Activated CD4-positive, alpha-beta T cell treated with anti-CD3 and anti-CD28 coated beads, Interleukin-2, amount 50 U/mL, for 1 hour (primary cell): Measurements from ENCODE around the gene KLHDC7B.
A peak's percentile ranks its signal among the peaks of the same experiment; 100 is the strongest.

Experiments
- DNase-seq: peaks from one replicate; pipeline ENCODE4 v3.0.0-alpha.2; 2020

KLHDC7B gene

DNA sequence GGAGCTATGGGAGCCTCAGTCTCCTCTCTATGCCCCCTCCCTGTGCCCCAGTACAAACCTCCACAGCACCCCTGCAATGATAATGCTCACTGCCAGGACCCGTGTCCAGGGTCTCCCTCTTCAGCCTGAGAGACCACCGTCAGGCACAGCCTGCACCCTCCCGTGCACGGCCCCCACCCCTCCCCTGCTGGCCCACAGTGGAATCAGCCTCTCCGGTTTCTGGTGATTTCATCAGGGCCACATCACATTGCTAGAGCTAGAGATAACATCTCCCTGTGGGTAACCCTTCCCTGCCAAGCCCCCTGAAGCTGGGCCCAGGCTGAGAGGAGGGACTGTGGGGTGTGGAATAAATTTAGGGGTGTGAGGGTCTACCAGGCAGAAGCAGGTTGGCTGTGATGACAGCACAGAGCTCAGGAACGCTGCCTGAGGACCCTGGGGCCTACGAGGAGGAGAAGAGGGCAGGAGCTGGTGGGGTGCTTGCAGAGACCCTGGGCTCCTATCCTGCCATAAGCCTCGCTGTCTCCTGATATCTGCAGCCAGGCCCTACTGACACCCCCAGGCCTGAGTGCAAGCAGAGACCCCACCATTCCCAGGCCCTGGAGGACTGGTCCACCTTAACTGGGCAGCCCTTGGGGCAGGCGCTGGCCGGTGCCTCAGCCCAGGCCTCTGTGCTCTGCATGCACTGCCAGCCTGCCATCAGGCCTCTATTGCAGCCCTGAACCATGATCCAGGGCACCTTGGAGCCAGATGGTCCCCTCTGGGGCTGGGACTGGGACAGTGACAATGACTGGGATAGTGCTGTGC lies at the start of gene KLHDC7B:
TSS of gene KLHDC7B (plus strand) at position 378 of the 804 bp plus-strand sequence. CDS start at position 723, 345 bp downstream.
- DNase-seq: no peak

DNA sequence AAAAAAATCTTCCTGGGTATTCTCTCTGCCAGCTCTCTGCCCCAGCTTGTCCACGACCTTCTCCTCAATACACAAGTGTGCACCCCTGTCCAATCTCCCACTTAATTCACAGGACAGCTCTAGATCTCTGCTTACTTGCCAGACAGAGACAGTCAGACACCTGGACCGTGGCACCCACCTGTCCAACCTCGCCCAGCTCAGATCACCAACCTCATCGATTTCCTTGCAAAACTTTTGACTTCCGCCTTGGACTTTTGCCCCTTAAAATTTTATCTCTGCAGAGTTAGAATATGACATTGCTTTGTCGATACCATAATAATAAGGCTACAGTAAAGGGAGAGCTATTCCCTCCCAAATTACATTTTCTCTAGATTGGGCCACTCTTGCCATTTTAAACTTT lies 48.6 kb upstream of the KLHDC7B start:
- no peak for DNase-seq

- peak; percentile 65 for DNase-seq
Observed at GRCh38 chr22:50498322-50498890, 47.3 kb upstream of the KLHDC7B start.

GRCh38 chr22:50500452-50500851 lies 45.2 kb upstream of the KLHDC7B start:
- no peak for DNase-seq

DNA sequence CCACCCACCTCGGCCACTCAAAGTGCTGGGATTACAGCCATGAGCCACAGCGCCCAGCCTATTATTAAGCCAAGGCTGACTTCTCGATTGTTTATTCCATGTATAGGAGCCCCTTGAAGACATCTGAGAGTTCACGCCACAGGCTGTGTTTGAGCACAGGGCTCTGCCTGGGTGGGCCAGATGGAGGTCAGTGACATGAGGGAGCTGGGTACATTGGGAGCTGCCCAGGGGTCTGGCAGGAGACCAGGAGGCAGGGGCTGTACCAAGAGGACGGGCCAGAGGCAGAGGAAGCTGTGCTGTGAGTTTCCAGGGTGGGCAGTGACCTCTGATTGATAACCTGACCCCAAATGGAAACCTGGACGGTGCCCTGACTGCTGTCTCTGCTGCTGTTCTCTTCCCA lies 43.6 kb upstream of the KLHDC7B start:
- DNase-seq: no peak

- DNase-seq: no peak
Observed at GRCh38 chr22:50502628-50503474, 42.8 kb upstream of the KLHDC7B start.

GRCh38 chr22:50503475-50504145 lies 42.1 kb upstream of the KLHDC7B start:
- DNase-seq: no peak

DNA sequence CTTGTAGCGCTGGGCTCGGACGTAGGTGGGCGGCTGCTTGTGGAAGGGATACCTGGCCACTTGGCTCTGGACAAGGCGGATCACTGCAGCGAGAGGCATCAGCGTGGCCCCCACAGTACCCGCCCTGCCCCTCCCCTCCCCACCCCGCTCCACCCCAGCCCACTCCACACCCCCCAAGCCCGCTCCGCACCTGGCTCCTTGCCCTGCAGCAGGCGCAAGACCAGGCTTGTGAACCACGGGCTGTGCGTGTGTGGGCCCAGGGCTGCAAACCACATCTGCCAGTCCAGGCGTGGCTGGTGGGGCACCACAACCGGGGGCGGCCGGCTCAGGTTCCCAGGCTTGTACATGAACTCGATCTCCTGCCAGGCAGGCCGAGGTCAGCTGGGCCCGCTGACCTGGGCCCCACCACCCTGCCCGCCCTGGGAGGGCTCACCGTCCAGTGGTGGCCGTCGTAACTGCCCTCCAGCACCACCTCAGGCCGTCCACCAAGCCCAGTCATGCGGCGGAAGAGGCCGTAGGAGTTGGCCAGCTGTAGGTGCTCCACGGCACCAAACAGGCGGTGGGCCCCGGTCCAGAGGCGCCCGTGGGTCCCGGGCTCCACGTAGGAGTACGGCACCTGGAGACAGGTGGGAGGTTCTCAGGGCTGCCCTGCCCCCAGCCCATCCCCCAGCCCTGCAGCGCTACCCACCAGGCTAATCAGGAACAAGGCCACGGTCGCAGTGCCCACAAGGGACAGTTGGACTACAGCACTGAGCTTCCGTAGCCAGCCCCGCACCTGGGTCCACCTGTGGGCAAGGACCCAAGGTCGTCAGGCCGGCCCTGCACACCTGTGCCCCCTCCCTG lies 41.1 kb upstream of the KLHDC7B start:
- DNase-seq: no peak

DNA sequence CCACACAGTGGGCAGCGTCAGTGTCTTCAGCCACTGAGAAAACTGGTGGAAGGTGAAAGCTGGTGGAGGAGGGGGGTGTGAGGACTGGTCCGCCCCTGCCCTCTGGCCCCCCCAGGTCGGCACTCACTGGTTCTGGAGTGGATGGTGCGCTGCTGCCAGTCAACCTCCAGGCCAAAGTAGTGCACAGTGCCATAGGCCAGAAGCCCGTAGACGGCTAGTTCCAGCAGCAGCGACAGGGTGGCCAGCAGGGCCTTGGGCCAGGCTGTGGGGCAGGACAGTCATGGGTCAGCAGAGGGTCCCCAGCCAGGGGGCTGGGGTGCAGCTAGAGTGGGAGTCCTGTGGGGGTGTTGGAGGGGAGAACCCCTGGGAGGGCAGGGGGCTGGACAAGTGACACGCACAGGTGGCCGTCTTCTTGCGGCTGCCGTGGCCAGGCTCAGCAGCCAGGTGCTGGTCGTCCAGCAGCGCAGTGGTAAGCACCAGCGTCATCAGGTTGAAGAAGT lies 40.4 kb upstream of the KLHDC7B start:
- DNase-seq: no peak

GRCh38 chr22:50505776-50506610 lies 39.7 kb upstream of the KLHDC7B start:
- no peak for DNase-seq

GRCh38 chr22:50506611-50507420 lies 38.9 kb upstream of the KLHDC7B start:
- DNase-seq: no peak

GRCh38 chr22:50507421-50507990 lies 38.2 kb upstream of the KLHDC7B start, which contains the start of gene LMF2:
LMF2 (minus strand) TSS chr22:50507702; CDS start chr22:50507675, 27 bp downstream.
- peak; percentile 94 for DNase-seq

GRCh38 chr22:50507991-50508884 lies 37.5 kb upstream of the KLHDC7B start, which contains the start of gene NCAPH2:
NCAPH2 (plus strand) TSS chr22:50508224; CDS start chr22:50508338, 114 bp downstream.
- peak; percentile 98 for DNase-seq

- DNase-seq: no peak
Observed at GRCh38 chr22:50508897-50509296, 36.8 kb upstream of the KLHDC7B start.

- no peak for DNase-seq
Observed at GRCh38 chr22:50513175-50513574, 32.5 kb upstream of the KLHDC7B start.

GRCh38 chr22:50516068-50516467 lies 29.6 kb upstream of the KLHDC7B start:
- DNase-seq: no peak

DNA sequence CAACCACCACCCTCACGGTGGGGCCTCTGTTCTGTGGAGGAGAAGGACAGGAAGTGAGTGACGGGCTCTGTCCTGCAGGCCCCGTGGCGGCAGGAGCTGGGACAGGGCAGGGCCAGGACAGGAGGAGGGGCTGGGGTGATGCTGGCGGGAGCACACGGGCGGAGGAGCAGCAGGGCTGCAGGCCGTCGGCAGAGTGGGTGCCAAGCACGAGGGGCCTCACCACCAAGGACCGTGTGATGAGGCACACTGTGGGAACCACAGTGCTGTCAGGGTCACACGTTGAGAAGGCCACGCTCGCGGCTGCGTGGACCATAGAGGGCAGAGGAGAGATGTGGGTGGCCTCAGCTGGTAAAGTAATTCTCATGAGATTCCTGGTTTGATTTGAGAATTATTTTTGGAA lies 28.8 kb upstream of the KLHDC7B start:
- DNase-seq: no peak
